HCT116 (cell line): ENCODE measurements around the gene PPP1R37. TPM values are rescaled to one million over a fixed set of nuclear protein-coding genes. Genes with fewer than 3 reads are reported as not detected.

Experiments used
- ATAC-seq: fragments of 200-7000 bp; cut with Tn5 transposase; 2 replicates; pipeline ENCODE4 v1.9.1; 2020; ENCODE audit warnings: mild to moderate bottlenecking, moderate library complexity
- BruUV-seq: library from RNA; stranded (reverse); fragments of 400-500 nt; replicated peaks from 2 replicates; lab custom pipeline; 2021; lab: Mats Ljungman, UMichigan
- CTCF ChIA-PET: fragments of 300-600 bp; sonication (Branson Sonifier 250); formaldehyde crosslinking; loops from one replicate; lab custom pipeline; 2021; ENCODE audit warnings: antibody characterized with exemption; lab: Charles Lee
- POLR2A ChIA-PET: fragments of 300-600, 350-600 bp; sonication (Branson Sonifier 250); formaldehyde crosslinking; loops from one replicate; lab custom pipeline; 2021; ENCODE audit warnings: antibody characterized with exemption; lab: Charles Lee
- RAD21 ChIA-PET, 2 experiments: fragments of 300-600 bp; sonication (Branson Sonifier 250); formaldehyde crosslinking; loops; one replicate each; lab custom pipeline; 2023; ENCODE audit warnings: low total read pairs in 2 of 2; ENCODE audit not compliant: uncharacterized antibody in 2 of 2, unreplicated experiment in 2 of 2, low non-redundant PET in 1 of 2; lab: Charles Lee
- DNase-seq: peaks from one replicate; pipeline ENCODE4 v3.0.0-alpha.2; 2010; ENCODE audit warnings: low read depth, low spot score
- H2AFZ ChIP-seq: fragments of 200-600 bp; shearing (Covaris generic), sonication (generic); 2 replicates; pipeline ENCODE4 v1.6.1; 2017; ENCODE audit warnings: low read depth, mixed run types, mixed read lengths, antibody characterized with exemption, low read length; ENCODE audit not compliant: poor library complexity, severe bottlenecking
- H3K27ac ChIP-seq: 2 replicates; pipeline ENCODE4 v1.5.1; 2012; ENCODE audit warnings: low read depth, low read length
- H3K27me3 ChIP-seq: fragments of 200-600 bp; sonication (generic); 2 replicates; pipeline ENCODE4 v1.6.1; 2016; ENCODE audit warnings: mixed run types, low read length, mixed read lengths; ENCODE audit not compliant: insufficient read depth
- H3K36me3 ChIP-seq, 2 experiments: fragments of 200-500 bp in 1 of 2; fragments of 200-600 bp in 1 of 2; sonication (Bioruptor generic) in 1 of 2; sonication (generic) in 1 of 2; 2 replicates each; pipeline versions ENCODE4 v1.5.1 to v1.6.1; 2014 to 2016; ENCODE audit warnings: low read length in 2 of 2, inconsistent platforms in 1 of 2, mixed read lengths in 1 of 2, mixed run types in 1 of 2; ENCODE audit not compliant: insufficient read depth in 2 of 2, control insufficient read depth in 1 of 2
- H3K4me1 ChIP-seq, 2 experiments: fragments of 200-600 bp in 1 of 2; sonication (generic) in 1 of 2; 2 replicates each; pipeline versions ENCODE4 v1.5.1 to v1.6.1; 2012 to 2017; ENCODE audit warnings: low read length in 2 of 2, inconsistent platforms in 1 of 2, mild to moderate bottlenecking in 1 of 2, mixed read lengths in 1 of 2, mixed run types in 1 of 2, moderate library complexity in 1 of 2; ENCODE audit not compliant: insufficient read depth in 2 of 2, control insufficient read depth in 1 of 2
- H3K4me2 ChIP-seq: fragments of 200-600 bp; sonication (generic); 2 replicates; pipeline ENCODE4 v1.6.1; 2017; ENCODE audit warnings: mixed run types, low read length, mixed read lengths
- H3K4me3 ChIP-seq, 2 experiments: fragments of 200-600 bp in 1 of 2; sonication (generic) in 1 of 2; replicated peaks in 1 of 2; 2 replicates each; pipeline ENCODE4 v1.5.1; 2011 to 2016; ENCODE audit warnings: low read length in 2 of 2, control low read depth in 1 of 2, low read depth in 1 of 2, mild to moderate bottlenecking in 1 of 2, mixed read lengths in 1 of 2, mixed run types in 1 of 2
- H3K79me2 ChIP-seq: fragments of 200-600 bp; sonication (generic); 2 replicates; pipeline ENCODE4 v1.6.1; 2017; ENCODE audit warnings: mild to moderate bottlenecking, mixed run types, low read length, moderate library complexity, mixed read lengths; ENCODE audit not compliant: insufficient read depth
- H3K9ac ChIP-seq: fragments of 200-600 bp; sonication (generic); 2 replicates; pipeline ENCODE4 v1.6.1; 2016; ENCODE audit warnings: low read length, mixed read lengths
- H3K9me2 ChIP-seq: fragments of 200-600 bp; sonication (generic), shearing (Covaris generic); 2 replicates; pipeline ENCODE4 v1.6.1; 2017; ENCODE audit warnings: mixed run types, mild to moderate bottlenecking, moderate library complexity; ENCODE audit not compliant: insufficient read depth
- H3K9me3 ChIP-seq, 2 experiments: fragments of 200-500 bp in 1 of 2; fragments of 200-600 bp in 1 of 2; sonication (Bioruptor generic) in 1 of 2; sonication (generic) in 1 of 2; 2 replicates each; pipeline ENCODE4 v1.6.1; 2014 to 2017; ENCODE audit warnings: low read length in 2 of 2, mixed read lengths in 2 of 2, inconsistent platforms in 1 of 2, low read depth in 1 of 2, mild to moderate bottlenecking in 1 of 2, mixed run types in 1 of 2, moderate library complexity in 1 of 2; ENCODE audit not compliant: control insufficient read depth in 1 of 2, insufficient read depth in 1 of 2
- H4K20me1 ChIP-seq: fragments of 200-600 bp; sonication (generic), shearing (Covaris generic); 2 replicates; pipeline ENCODE4 v1.6.1; 2017; ENCODE audit warnings: mixed run types, mild to moderate bottlenecking, moderate library complexity; ENCODE audit not compliant: insufficient read depth
- CBX3 ChIP-seq: IDR thresholded peaks from 2 replicates; pipeline ENCODE4 v1.6.1; 2012; ENCODE audit warnings: low read depth
- EGR1 ChIP-seq: IDR thresholded peaks from 2 replicates; pipeline ENCODE4 v1.6.1; 2012; ENCODE audit warnings: low read depth
- ELF1 ChIP-seq: IDR thresholded peaks from 2 replicates; pipeline ENCODE4 v1.6.1; 2012; ENCODE audit warnings: low read depth, borderline replicate concordance
- JUND ChIP-seq: IDR thresholded peaks from 2 replicates; pipeline ENCODE4 v1.6.1; 2012
- MAX ChIP-seq: IDR thresholded peaks from 2 replicates; pipeline ENCODE4 v1.6.1; 2012
- POLR2A ChIP-seq: IDR thresholded peaks from 2 replicates; pipeline ENCODE4 v1.7.0; 2011; ENCODE audit warnings: borderline replicate concordance; ENCODE audit not compliant: insufficient read depth, insufficient read length; ENCODE audit errors: extremely low read depth
- RAD21 ChIP-seq: IDR thresholded peaks from 2 replicates; pipeline ENCODE4 v1.6.1; 2012; ENCODE audit warnings: low read depth, mild to moderate bottlenecking
- REST ChIP-seq: IDR thresholded peaks from 2 replicates; pipeline ENCODE4 v1.6.1; 2012; ENCODE audit warnings: low read depth
- SP1 ChIP-seq: IDR thresholded peaks from 2 replicates; pipeline ENCODE4 v1.6.1; 2012; ENCODE audit warnings: low read depth
- TCF7L2 ChIP-seq: IDR thresholded peaks from 2 replicates; pipeline ENCODE4 v1.7.0; 2011; ENCODE audit warnings: borderline replicate concordance, inconsistent platforms; ENCODE audit not compliant: insufficient read depth, insufficient read length; ENCODE audit errors: extremely low read depth
- YY1 ChIP-seq: IDR thresholded peaks from 2 replicates; pipeline ENCODE4 v1.6.1; 2011; ENCODE audit warnings: low read length, low read depth, moderate library complexity, mild to moderate bottlenecking; ENCODE audit not compliant: insufficient replicate concordance; ENCODE audit errors: extremely low read depth
- ZBTB33 ChIP-seq: IDR thresholded peaks from 2 replicates; pipeline ENCODE4 v1.6.1; 2011; ENCODE audit warnings: mild to moderate bottlenecking, low read length, moderate library complexity; ENCODE audit not compliant: insufficient replicate concordance; ENCODE audit errors: extremely low read depth
- ZFX ChIP-seq: fragments of 450-650 bp; IDR thresholded peaks from 2 replicates; pipeline ENCODE4 v1.6.1; 2017
- ZNF274 ChIP-seq: fragments of 200-500 bp; sonication (Bioruptor generic); IDR thresholded peaks from 2 replicates; pipeline ENCODE4 v1.6.1; 2014; ENCODE audit warnings: mild to moderate bottlenecking, low read depth, low read length, inconsistent platforms
- intact Hi-C: fragments of 100-400 bp; cut with micrococcal nuclease; formaldehyde crosslinking; loops from 2 replicates; pipeline ENCODE4 v1.10.0; 2022
- total RNA-seq: library from RNA; stranded (reverse); gene quantifications from one replicate; pipeline ENCODE4 v1.2.1, GENCODE V29; 2021; ENCODE audit not compliant: unreplicated experiment

The PPP1R37 gene
- total RNA-seq, 1 experiment from 2014 or later, result 32.7 TPM

- no peak for TF ChIP-seq POLR2A
- no peak for TF ChIP-seq MAX
- no peak for TF ChIP-seq JUND
- no peak for TF ChIP-seq YY1
- TF ChIP-seq ZFX, result no peak
- no peak for TF ChIP-seq EGR1
- TF ChIP-seq ZNF274, result no peak
- no peak for TF ChIP-seq RAD21
- Histone ChIP-seq H4K20me1 (no peaks in the 10 kb centered on the region), H3K27ac (no peak overlapping the region), H3K27me3 (no peaks in the 10 kb centered on the region), H3K9ac (no peak overlapping the region), H3K79me2 (peaks cover 78% of the 10 kb centered on the region), H3K9me3 (no peaks in the 10 kb centered on the region), H3K4me2 (no peak overlapping the region), H3K9me2 (no peaks in the 10 kb centered on the region), H3K36me3 (no peaks in the 10 kb centered on the region), H2AFZ (no peak overlapping the region), H3K4me3 (no peak overlapping the region), H3K4me1 (peaks cover 0 to 4% of the 10 kb centered on the region in 2 experiments; a peak in 3 of 4 replicates)
- ChIA-PET RAD21 (no interaction called here), POLR2A (interaction anchor here (0.7 kb wide), 1 partner anchor 24 kb away, joined by 3 read pairs; no protein-coding TSS in a partner anchor), CTCF (no interaction called here)
- ATAC-seq, result no peak
- BruUV-seq, result no TSS peak
- intact Hi-C loops, result no loop called here
- DNase-seq, result no peak
Observed at GRCh38 chr19:45119582-45119981, 26.6 kb downstream of the PPP1R37 start.

GRCh38 chr19:45121827-45122345, 28.9 kb downstream of the PPP1R37 start:
- no peaks in the 10 kb centered on the region for H3K36me3 ChIP-seq
- no peaks in the 10 kb centered on the region for H3K27me3 ChIP-seq
- H3K4me2 ChIP-seq, result no peak overlapping the region
- POLR2A ChIA-PET, result no interaction called here
- no peaks in the 10 kb centered on the region for H3K9me2 ChIP-seq
- CTCF ChIA-PET, result no interaction called here
- RAD21 ChIA-PET, result no interaction called here
- no peak overlapping the region for H3K4me3 ChIP-seq
- no peak overlapping the region for H3K27ac ChIP-seq
- no peak for ATAC-seq
- H2AFZ ChIP-seq, result no peak overlapping the region
- no peak overlapping the region for H3K9ac ChIP-seq
- BruUV-seq, result no TSS peak
- peaks cover 74% of the 10 kb centered on the region for H3K79me2 ChIP-seq
- intact Hi-C loops, result no loop called here
- no peaks in the 10 kb centered on the region for H3K9me3 ChIP-seq
- TF ChIP-seq ZBTB33 (no peak), JUND (no peak), ELF1 (no peak), REST (no peak), MAX (no peak), SP1 (no peak), TCF7L2 (no peak), EGR1 (no peak), CBX3 (no peak), RAD21 (no peak)
- TF ChIP-seq, all 23 proteins: peak for 0
- no peak for DNase-seq
- H3K4me1 ChIP-seq, result peaks cover 0 to 4% of the 10 kb centered on the region in 2 experiments; a peak in 3 of 4 replicates
- H4K20me1 ChIP-seq, result no peaks in the 10 kb centered on the region
